HepG2 (cell line): ENCODE results near the gene MYL12B. TPM values are rescaled to one million over a fixed set of nuclear protein-coding genes. Genes with fewer than 3 reads are reported as not detected.

Experiments used
- ATAC-seq: fragments of 200-7000 bp; cut with Tn5 transposase; 3 replicates; pipeline ENCODE4 v1.9.1; 2020; ENCODE audit warnings: mild to moderate bottlenecking, moderate library complexity
- BruUV-seq: library from RNA; stranded (reverse); fragments of 400-500 nt; replicated peaks from 2 replicates; lab custom pipeline; 2021; lab: Mats Ljungman, UMichigan
- CTCF ChIA-PET: fragments of 300-600 bp; formaldehyde crosslinking; extraction: SDS; loops from one replicate; lab custom pipeline; 2021; ENCODE audit warnings: low total read pairs, inconsistent platforms, low intra/inter-chr PET ratio; lab: Yijun Ruan, JAX
- POLR2A ChIA-PET: fragments of 350-600 bp; sonication (Branson Sonifier 250); formaldehyde crosslinking; loops from one replicate; lab custom pipeline; 2020; ENCODE audit warnings: antibody characterized with exemption, inconsistent platforms; lab: Yijun Ruan, JAX
- DNase-seq: peaks from one replicate; pipeline ENCODE4 v3.0.0-alpha.2; 2015; ENCODE audit warnings: low spot score
- FAIRE-seq: peaks from 3 replicates; lab custom pipeline; 2011; peaks lifted over from hg19 to GRCh38; lab: Jason Lieb, UNC
- H2AFZ ChIP-seq: one replicate; pipeline ENCODE4 v1.6.1; 2011; ENCODE audit warnings: low read length, inconsistent platforms
- H3K27ac ChIP-seq: fragments of 300-600 bp; 3 replicates; pipeline ENCODE4 v1.8.0; 2011; ENCODE audit warnings: mixed run types, mild to moderate bottlenecking, mixed read lengths, low read length, inconsistent platforms; ENCODE audit not compliant: insufficient read depth; ENCODE audit errors: extremely low read length
- H3K27me3 ChIP-seq, 2 experiments: fragments of 200-600 bp in 1 of 2; 2 replicates in 1 of 2; 3 replicates in 1 of 2; pipeline versions ENCODE4 v1.6.0 to v1.8.0; 2011; ENCODE audit warnings: low read length in 2 of 2, mild to moderate bottlenecking in 2 of 2, moderate library complexity in 2 of 2, inconsistent platforms in 1 of 2; ENCODE audit not compliant: insufficient read depth in 2 of 2, control insufficient read depth in 1 of 2
- H3K36me3 ChIP-seq, 2 experiments: fragments of 200-600 bp in 1 of 2; replicated peaks in 1 of 2; 2 replicates in 1 of 2; 3 replicates in 1 of 2; pipeline versions ENCODE4 v1.5.1 to v1.8.0; 2011; ENCODE audit warnings: low read length in 2 of 2, inconsistent platforms in 1 of 2; ENCODE audit not compliant: insufficient read depth in 2 of 2, control insufficient read depth in 1 of 2
- H3K4me1 ChIP-seq: 2 replicates; pipeline ENCODE4 v1.5.1; 2012; ENCODE audit warnings: low read length, inconsistent platforms; ENCODE audit not compliant: insufficient read depth
- H3K4me2 ChIP-seq: 2 replicates; pipeline ENCODE4 v1.6.0; 2011; ENCODE audit warnings: low read depth, low read length, inconsistent platforms
- H3K4me3 ChIP-seq, 3 experiments: fragments of 200-600 bp in 1 of 3; sonication (generic), shearing (Covaris generic) in 1 of 3; replicated peaks in 1 of 3; 2 replicates each; pipeline ENCODE4 v1.5.1; 2011 to 2016; ENCODE audit warnings: low read length in 3 of 3, inconsistent platforms in 2 of 3, low read depth in 2 of 3, mild to moderate bottlenecking in 2 of 3, control low read depth in 1 of 3, mixed read lengths in 1 of 3; ENCODE audit not compliant: insufficient read depth in 1 of 3
- H3K79me2 ChIP-seq: one replicate; pipeline ENCODE4 v1.6.1; 2011; ENCODE audit warnings: low read length, inconsistent platforms; ENCODE audit not compliant: insufficient read depth
- H3K9ac ChIP-seq: 2 replicates; pipeline ENCODE4 v1.6.0; 2011; ENCODE audit warnings: mild to moderate bottlenecking, low read depth, low read length, inconsistent platforms; ENCODE audit not compliant: insufficient read depth
- H3K9me3 ChIP-seq: 2 replicates; pipeline ENCODE4 v1.5.1; 2012; ENCODE audit warnings: mild to moderate bottlenecking, low read length
- H4K20me1 ChIP-seq: 2 replicates; pipeline ENCODE4 v1.6.0; 2011; ENCODE audit warnings: inconsistent platforms, mild to moderate bottlenecking, low read length, moderate library complexity; ENCODE audit not compliant: insufficient read depth
- AGO2 ChIP-seq: fragments of 200-400 bp; formaldehyde crosslinking; optimal IDR thresholded peaks from 2 replicates; pipeline ENCODE3; 2017; ENCODE audit warnings: mild to moderate bottlenecking, low read depth, low read length, moderate library complexity
- ARNT ChIP-seq: fragments of 450-650 bp; IDR thresholded peaks from 2 replicates; pipeline ENCODE4 v1.6.1; 2017
- MXI1 ChIP-seq: IDR thresholded peaks from 3 replicates; pipeline ENCODE4 v1.6.1; 2012; ENCODE audit warnings: low read depth, low read length, inconsistent platforms, borderline replicate concordance
- POLR2AphosphoS2 ChIP-seq: IDR thresholded peaks from 2 replicates; pipeline ENCODE4 v1.6.1; 2011; ENCODE audit warnings: low read depth, low read length, improper control_type of control experiment
- POLR2G ChIP-seq: fragments of 200-400 bp; formaldehyde crosslinking; IDR thresholded peaks from 2 replicates; pipeline ENCODE4 v1.6.1; 2018; ENCODE audit warnings: mild to moderate bottlenecking, low read depth, low read length, moderate library complexity
- WGBS: methylation state at CpG from one replicate; pipeline ENCODE4 v1.1.6; 2017; ENCODE audit warnings: low lambda C conversion rate; 5-methylcytosine and 5-hydroxymethylcytosine counted together
- in situ Hi-C: cut with HindIII; loops from 2 replicates; pipeline ENCODE4 v1.10.0; 2017; ENCODE audit warnings: low pct_unique_long_range_greater_than_20kb; ENCODE audit not compliant: extremely low pct_ligation_motif_present
- intact Hi-C: fragments of 100-400 bp; cut with micrococcal nuclease; formaldehyde crosslinking; loops from one replicate; pipeline ENCODE4 v1.10.0; 2022; ENCODE audit not compliant: unreplicated experiment
- polyA plus RNA-seq, 8 experiments: library from polyadenylated mRNA; depleted of rRNA in 3 of 8; stranded (reverse) in 7 of 8; unstranded in 1 of 8; fragments of >200 nt; fragmentation: Illumina TruSeq in 4 of 8; extraction: Trizol in 4 of 8; gene quantifications; 2 replicates each; pipeline versions ENCODE4 v1.2.1 to v1.2.3, GENCODE V29; 2011 to 2016; ENCODE audit warnings: low read depth in 4 of 8, missing spikeins in 1 of 8, mixed read lengths in 1 of 8; ENCODE audit not compliant: insufficient read depth in 1 of 8
- total RNA-seq, 5 experiments: library from RNA; depleted of rRNA; stranded (reverse); fragments of >200 nt; fragmentation: Illumina TruSeq; extraction: Trizol; gene quantifications; 2 replicates each; pipeline ENCODE4 v1.2.3, GENCODE V29; 2016; ENCODE audit warnings: low read depth in 1 of 5

Gene MYL12B
- total and polyA plus RNA-seq, 2 of the 13 experiments (the other 11 are each of a cell fraction or from before 2014, with no cell fraction given), result 265 to 340 TPM

GRCh38 chr18:3251249-3251962 is 10.5 kb upstream of the MYL12B start:
- Histone ChIP-seq H2AFZ (no peak overlapping the region), H4K20me1 (peaks cover 13% of the 10 kb centered on the region; the same call in 1 of the 2 replicates), H3K4me2 (no peak overlapping the region), H3K27ac (no peak overlapping the region), H3K27me3 (no peaks in the 10 kb centered on the region; a peak in 1 of 5 replicates), H3K9me3 (no peaks in the 10 kb centered on the region), H3K4me1 (peaks cover 56% of the 10 kb centered on the region), H3K36me3 (peaks cover 4 to 27% of the 10 kb centered on the region in 2 experiments; a peak in 4 of 5 replicates), H3K9ac (no peak overlapping the region), H3K4me3 (no peak overlapping the region), H3K79me2 (peaks cover 64% of the 10 kb centered on the region)
- ATAC-seq, result no peak
- ChIA-PET CTCF (no interaction called here), POLR2A (interaction anchor here (0.7 kb wide), 1 partner anchor 95 kb away, joined by 3 read pairs; no protein-coding TSS in a partner anchor)
- TF ChIP-seq AGO2, result peak; percentile 43
- TF ChIP-seq ARNT, result no peak
- 0 out of 2 replicates have a peak, but pooled peaks have one; percentile 55 for TF ChIP-seq POLR2AphosphoS2
- no peak for FAIRE-seq
- in situ Hi-C loops (no loop called here), intact Hi-C loops (no loop called here)
- no peak for DNase-seq
- 98% methylated on average over 8 of the region's 8 CpGs for WGBS
- BruUV-seq, result no TSS peak

DNA sequence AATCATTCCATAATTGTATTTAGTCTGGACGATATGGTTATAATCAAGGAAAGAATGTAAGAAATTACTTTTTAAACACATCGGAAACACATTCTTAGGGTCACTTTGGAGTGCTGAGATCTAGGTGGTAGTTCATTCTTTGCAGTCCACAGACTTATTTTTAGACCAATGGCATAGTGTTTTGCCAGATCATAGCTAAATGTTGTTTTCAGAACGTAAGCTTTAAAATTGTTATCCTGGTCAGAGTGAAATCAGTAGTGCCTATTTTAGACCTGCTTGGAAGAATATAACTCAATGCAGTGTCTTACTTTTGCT is 10.0 kb upstream of the MYL12B start:
- in situ Hi-C loops (no loop called here), intact Hi-C loops (no loop called here)
- POLR2A ChIA-PET, result no interaction called here
- no peak overlapping the region for H2AFZ ChIP-seq
- no peak overlapping the region for H3K27ac ChIP-seq
- H3K4me3 ChIP-seq, result no peak overlapping the region
- no peak overlapping the region for H3K4me2 ChIP-seq
- H3K9me3 ChIP-seq, result no peaks in the 10 kb centered on the region
- no peak for DNase-seq
- CTCF ChIA-PET, result no interaction called here
- BruUV-seq, result no TSS peak
- H3K79me2 ChIP-seq, result peaks cover 61% of the 10 kb centered on the region
- WGBS, result 98% methylated on average over 3 of the region's 3 CpGs
- H3K9ac ChIP-seq, result no peak overlapping the region
- ATAC-seq, result no peak
- H3K36me3 ChIP-seq, result peaks cover 4 to 27% of the 10 kb centered on the region in 2 experiments; a peak in 4 of 5 replicates
- peaks cover 61% of the 10 kb centered on the region for H3K4me1 ChIP-seq
- FAIRE-seq, result no peak
- H3K27me3 ChIP-seq, result no peaks in the 10 kb centered on the region; a peak in 1 of 5 replicates
- H4K20me1 ChIP-seq, result peaks cover 13% of the 10 kb centered on the region; the same call in 1 of the 2 replicates
- TF ChIP-seq POLR2G, result 0 out of 2 replicates have a peak, but pooled peaks have one; percentile 26
- no peak for TF ChIP-seq MXI1
